ENCODE data around the gene L1CAM. TPM values are rescaled to one million over a fixed set of nuclear protein-coding genes. Genes with fewer than 3 reads are reported as not detected.

Gene L1CAM
- total and polyA plus RNA-seq, 2 donors (not counting 1 experiment from before 2014, with no cell fraction given): 9.4 to 19.9 TPM

GRCh38 chrX:153922932-153923857 is 37.2 kb upstream of the L1CAM start:
- Histone ChIP-seq H3K9me3 (ENCODE audit: control extremely low read depth in 1 of 3, control insufficient read depth in 2 of 3, insufficient read depth in 1 of 3, low read length in 2 of 3) (no peaks in the 10 kb centered on the region), H3K36me3 (replicated peaks in 1 of 2; ENCODE audit: control extremely low read depth in 1 of 2, control insufficient read depth in 1 of 2, extremely low read depth in 1 of 2, insufficient read depth in 2 of 2, low read length in 1 of 2) (peaks cover 0 to 27% of the 10 kb centered on the region in 2 experiments), H3K79me2 (ENCODE audit: control insufficient read depth, insufficient read depth, low read length) (peaks cover 41% of the 10 kb centered on the region), H3K4me3 (ENCODE audit: control extremely low read depth in 1 of 5, extremely low read depth in 1 of 5, insufficient read depth in 1 of 5, low read depth in 2 of 5, low read length in 4 of 5) (no peak overlapping the region), H3K27me3 (replicated peaks in 1 of 4; ENCODE audit: control extremely low read depth in 1 of 4, control insufficient read depth in 3 of 4, insufficient read depth in 4 of 4, low read length in 3 of 4) (no peaks in the 10 kb centered on the region), H3K4me2 (replicated peaks; ENCODE audit: low read depth, low read length, poor library complexity, severe bottlenecking) (peak overlapping the region; percentile 98), H4K20me1 (ENCODE audit: control insufficient read depth, insufficient read depth, low read length, poor library complexity, severe bottlenecking) (peaks cover 37% of the 10 kb centered on the region), H3K4me1 (ENCODE audit: control insufficient read depth in 2 of 2, insufficient read depth in 2 of 2, low read length in 2 of 2) (peaks cover 36 to 51% of the 10 kb centered on the region in 2 donors), H3K27ac (ENCODE audit: low read length in 2 of 2) (peak overlapping the region in 1 of 2 donors; percentile 31), H3K9ac (ENCODE audit: low read length) (no peak overlapping the region), H2AFZ (ENCODE audit: insufficient read depth, low read depth, low read length, poor library complexity, severe bottlenecking) (no peak overlapping the region)
- H3K27ac Mint-ChIP-seq: peak overlapping the region; percentile 98
- ChIA-PET POLR2A (interaction anchor here (0.8 to 5.2 kb wide), 6 partner anchors 12 to 29 kb away, joined by 3 to 58 read pairs (median 4); partner anchors contain the start of genes NAA10 and RENBP), CTCF (interaction anchor here (0.9 to 13.1 kb wide), 10 partner anchors 10 to 160 kb away, joined by 3 to 325 read pairs (median 6); partner anchors contain the start of genes IDH3G, NAA10, RENBP and SSR4)
- peak overlapping the region; percentile 96 for H3K4me3 Mint-ChIP-seq
- TF ChIP-seq, protein P1, sequence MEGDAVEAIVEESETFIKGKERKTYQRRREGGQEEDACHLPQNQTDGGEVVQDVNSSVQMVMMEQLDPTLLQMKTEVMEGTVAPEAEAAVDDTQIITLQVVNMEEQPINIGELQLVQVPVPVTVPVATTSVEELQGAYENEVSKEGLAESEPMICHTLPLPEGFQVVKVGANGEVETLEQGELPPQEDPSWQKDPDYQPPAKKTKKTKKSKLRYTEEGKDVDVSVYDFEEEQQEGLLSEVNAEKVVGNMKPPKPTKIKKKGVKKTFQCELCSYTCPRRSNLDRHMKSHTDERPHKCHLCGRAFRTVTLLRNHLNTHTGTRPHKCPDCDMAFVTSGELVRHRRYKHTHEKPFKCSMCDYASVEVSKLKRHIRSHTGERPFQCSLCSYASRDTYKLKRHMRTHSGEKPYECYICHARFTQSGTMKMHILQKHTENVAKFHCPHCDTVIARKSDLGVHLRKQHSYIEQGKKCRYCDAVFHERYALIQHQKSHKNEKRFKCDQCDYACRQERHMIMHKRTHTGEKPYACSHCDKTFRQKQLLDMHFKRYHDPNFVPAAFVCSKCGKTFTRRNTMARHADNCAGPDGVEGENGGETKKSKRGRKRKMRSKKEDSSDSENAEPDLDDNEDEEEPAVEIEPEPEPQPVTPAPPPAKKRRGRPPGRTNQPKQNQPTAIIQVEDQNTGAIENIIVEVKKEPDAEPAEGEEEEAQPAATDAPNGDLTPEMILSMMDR (IDR thresholded peaks at IDR 0.05): peak; percentile 10
- TF ChIP-seq EZH2 (IDR thresholded peaks at IDR 0.05; ENCODE audit: borderline replicate concordance, insufficient read depth, low read depth, low read length, poor library complexity, severe bottlenecking): no peak
- no peak for ATAC-seq (ENCODE audit: low read depth)
- no peaks in the 10 kb centered on the region for H3K9me3 Mint-ChIP-seq (ENCODE audit: insufficient read depth)
- peaks cover 37% of the 10 kb centered on the region for H3K4me1 Mint-ChIP-seq
- 52% methylated on average over 19 of the region's 25 CpGs for WGBS (ENCODE audit: insufficient coverage)
- DNase-seq: no peak
- H3K27me3 Mint-ChIP-seq: no peaks in the 10 kb centered on the region
- intact Hi-C loops (cut with micrococcal nuclease): no loop called here
